Measurements from ENCODE around the gene GRIFIN.

GRIFIN gene

GRCh38 chr7:2498708-2499107 lies 22.5 kb upstream of the GRIFIN start:
- no peak for DNase-seq (ENCODE audit: low spot score)

- DNase-seq (ENCODE audit: low spot score), result no peak
These were observed 21.5 kb upstream of the GRIFIN start for GRCh38 chr7:2497500-2498336.

DNA sequence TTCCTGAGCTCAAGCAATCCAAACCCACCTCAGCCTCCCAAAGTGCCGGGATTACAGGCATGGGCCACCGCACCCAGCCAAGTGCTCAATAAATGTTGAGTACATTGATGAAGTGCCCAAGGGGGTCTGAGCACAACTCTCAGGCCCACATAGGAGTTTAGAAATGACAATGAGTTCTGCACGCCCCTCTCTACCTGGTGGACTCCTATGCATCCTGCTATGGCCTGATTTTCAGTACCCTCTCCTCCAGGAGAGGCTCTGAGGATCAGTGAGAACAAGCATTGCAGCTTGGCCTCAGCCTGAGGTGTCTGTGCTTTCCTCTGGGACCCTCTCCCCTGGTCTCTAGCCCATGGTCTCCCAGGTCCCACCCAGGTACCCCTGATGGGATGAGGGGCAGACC lies 20.9 kb upstream of the GRIFIN start:
- no peak for DNase-seq (ENCODE audit: low spot score)

DNA sequence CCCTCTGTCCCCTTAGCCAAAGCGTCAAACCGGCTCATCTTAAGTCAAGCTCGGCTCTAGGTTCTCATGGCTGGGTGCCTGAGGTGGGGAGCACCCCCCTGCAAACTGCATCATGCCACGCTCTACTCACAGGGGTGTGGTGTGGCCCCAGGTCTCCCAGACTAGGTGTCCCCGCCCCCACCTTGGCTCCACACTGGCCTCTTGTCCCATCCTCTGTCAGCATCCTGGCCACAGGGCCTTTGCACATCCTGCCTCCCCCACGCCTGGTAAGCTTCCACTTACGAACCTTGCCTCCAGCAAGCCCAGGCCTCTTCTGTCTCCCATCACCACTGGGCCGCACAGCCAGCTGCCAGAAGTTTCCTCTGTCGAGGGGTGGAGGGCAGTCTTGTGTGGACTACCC lies 20.2 kb upstream of the GRIFIN start:
- no peak for DNase-seq (ENCODE audit: low spot score)

DNA sequence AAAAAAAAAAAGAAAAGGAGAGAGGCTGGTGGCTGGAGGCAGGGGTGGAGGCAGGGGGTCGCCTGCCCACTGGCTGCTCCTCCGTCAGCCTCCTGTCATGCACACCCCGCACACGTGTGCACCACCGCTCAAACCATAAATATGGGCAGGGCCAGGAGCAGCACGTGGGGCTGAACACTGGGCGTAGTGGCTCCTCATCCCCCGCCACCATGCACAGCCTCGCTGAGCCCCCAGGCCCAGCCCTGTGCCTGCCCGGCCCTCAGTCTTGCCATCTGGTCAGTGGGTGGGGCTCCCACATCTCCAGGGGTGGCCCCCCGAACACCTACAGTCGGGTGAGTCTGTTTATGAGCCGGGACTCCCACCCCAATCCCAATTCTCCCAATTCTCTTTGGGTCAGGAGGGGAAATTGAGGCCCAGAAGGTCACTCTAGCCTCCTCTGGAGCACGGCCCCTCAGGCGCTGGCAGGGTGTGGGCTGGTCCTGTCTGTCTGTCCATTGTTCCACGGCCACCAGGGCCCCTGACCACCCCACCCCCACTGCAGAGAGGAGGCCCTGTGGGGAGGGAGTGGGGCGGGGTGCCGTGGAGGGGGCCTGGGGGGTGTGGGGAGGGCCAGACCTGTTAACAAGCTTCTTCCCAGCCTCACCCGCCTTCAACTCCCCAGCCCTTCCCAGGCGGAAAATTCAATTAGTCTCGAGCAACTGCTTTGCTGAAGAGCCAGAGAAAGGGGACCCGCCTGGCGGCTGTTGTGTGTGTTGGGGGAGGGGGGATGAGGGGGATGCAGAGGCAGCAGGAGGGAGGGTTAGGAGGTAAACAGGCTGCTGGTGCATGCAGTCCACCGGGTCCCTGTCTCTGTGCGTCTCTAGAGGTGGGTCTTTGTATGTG lies 19.5 kb upstream of the GRIFIN start:
- DNase-seq (ENCODE audit: low spot score), result no peak

GRCh38 chr7:2494191-2495130 lies 18.3 kb upstream of the GRIFIN start:
- DNase-seq (ENCODE audit: low spot score), result no peak

- DNase-seq (ENCODE audit: low spot score), result no peak
These were observed 17.3 kb upstream of the GRIFIN start for GRCh38 chr7:2493205-2494164.

- no peak for DNase-seq (ENCODE audit: low spot score)
These were observed 15.8 kb upstream of the GRIFIN start for GRCh38 chr7:2492038-2492437.

- DNase-seq (ENCODE audit: low spot score), result no peak
These were observed 14.0 kb upstream of the GRIFIN start for GRCh38 chr7:2490181-2490651.

DNA sequence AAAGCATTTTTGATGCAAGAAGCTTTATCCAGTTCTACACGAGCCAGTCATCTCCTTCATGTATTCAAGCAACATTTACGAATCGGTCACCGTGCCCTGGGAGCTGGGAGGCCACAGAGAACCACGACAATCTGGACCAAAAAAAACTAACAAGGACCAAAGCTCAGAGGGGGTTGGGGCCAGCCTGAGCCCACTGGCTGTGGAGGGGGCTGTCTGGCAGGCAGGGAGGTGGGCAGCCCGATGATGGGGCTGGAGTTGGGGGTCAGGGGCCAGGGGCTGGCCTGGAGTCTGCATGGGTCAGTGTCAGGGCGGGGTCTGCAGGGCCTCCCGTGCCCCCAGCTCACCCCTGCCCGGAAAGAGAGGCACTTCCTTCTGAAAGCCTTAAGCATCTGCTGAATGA lies 12.5 kb upstream of the GRIFIN start:
- DNase-seq (ENCODE audit: low spot score), result no peak

- peak; percentile 74 for DNase-seq (ENCODE audit: low spot score)
These were observed 12.1 kb upstream of the GRIFIN start for GRCh38 chr7:2488272-2488645.

DNA sequence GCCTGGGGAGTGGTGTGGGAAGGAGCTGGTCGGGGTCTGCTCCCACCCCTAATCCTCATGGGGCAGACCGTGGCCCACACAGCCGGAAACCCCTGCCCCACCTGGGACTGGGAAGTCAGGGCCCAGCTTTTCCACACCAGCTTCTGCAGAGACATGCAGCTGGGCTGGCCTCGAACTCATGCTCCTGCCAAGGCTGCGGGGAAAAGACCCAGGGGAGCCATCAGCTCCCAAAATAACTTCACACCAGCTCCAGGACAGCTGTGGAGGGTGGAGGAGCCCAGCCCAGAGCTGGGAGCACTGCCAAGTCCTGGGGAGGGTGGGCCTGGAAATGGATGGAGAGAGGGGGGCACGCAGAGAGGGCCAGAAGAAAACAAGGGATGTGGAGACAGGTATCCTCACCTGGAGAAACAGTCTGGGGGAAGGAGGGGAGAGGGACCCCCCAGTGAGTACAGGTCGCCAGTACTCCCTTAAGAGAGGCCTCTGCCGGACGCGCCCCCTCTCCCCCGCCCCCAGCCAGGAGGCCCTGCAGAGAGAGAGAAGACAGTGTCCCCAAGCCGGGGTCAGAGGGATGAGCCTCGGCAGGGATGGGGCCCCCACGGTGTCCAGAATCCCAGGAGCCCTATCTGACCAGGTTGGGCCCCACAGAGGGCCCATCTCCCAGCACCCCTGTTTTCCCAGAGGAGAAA lies 11.5 kb upstream of the GRIFIN start:
- DNase-seq (ENCODE audit: low spot score), result peak; percentile 67

DNA sequence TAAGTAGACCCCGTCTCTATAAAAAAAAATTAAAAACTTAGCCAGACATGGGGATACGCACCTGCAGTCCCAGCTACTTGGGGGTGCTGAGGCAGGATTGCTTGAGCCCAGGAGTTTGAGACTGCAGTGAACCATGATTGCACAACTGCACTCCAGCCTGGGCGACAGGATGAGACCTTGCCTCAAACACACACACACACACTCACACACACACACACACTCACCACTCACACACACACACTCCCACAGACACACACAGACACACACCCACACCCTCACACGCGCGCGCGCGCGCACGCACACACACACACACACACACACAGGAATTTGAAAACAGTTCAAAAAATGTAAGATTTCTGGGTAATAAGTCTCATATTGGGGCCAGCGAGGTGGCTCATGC lies 8.7 kb upstream of the GRIFIN start:
- no peak for DNase-seq (ENCODE audit: low spot score)

DNA sequence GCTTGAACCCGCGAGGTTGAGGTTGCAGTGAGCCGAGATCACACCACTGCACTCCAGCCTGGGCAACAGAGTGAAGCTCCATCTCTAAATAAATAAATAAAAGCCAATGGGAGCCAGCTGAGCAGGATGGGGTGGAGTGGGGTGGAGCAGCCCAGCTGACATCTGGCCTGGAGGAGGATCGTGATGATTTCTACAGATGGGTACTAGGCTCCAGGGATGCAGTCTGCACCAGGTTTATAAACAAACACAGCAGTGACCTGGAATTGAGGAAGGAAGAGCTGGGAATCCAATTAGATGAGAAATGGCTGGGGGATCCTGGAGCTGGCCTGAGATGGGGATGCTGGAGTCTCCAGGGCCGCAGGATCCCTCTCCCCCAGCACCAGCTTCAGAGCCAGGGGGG lies 7.3 kb upstream of the GRIFIN start:
- DNase-seq (ENCODE audit: low spot score), result no peak

GRCh38 chr7:2482725-2483451 lies 6.7 kb upstream of the GRIFIN start:
- DNase-seq (ENCODE audit: low spot score), result no peak

GRCh38 chr7:2481195-2481594 lies 5.0 kb upstream of the GRIFIN start:
- DNase-seq (ENCODE audit: low spot score), result no peak

GRCh38 chr7:2480070-2480408 lies 3.8 kb upstream of the GRIFIN start:
- no peak for DNase-seq (ENCODE audit: low spot score)

- no peak for DNase-seq (ENCODE audit: low spot score)
These were observed 3.3 kb upstream of the GRIFIN start for GRCh38 chr7:2479276-2480069.

GRCh38 chr7:2478800-2479199 lies 2.6 kb upstream of the GRIFIN start:
- no peak for DNase-seq (ENCODE audit: low spot score)
